ENCODE data around the gene TMOD1.

TMOD1 gene

GRCh38 chr9:97470076-97470475, 31.4 kb upstream of the TMOD1 start:
- no peak overlapping the region for H3K27ac ChIP-seq
- ChIA-PET POLR2A (ENCODE audit: low non-redundant PET) (no interaction called here), CTCF (interaction anchor here (0.6 to 4.9 kb wide), 7 partner anchors 15 to 149 kb away, joined by 3 to 86 read pairs (median 4); no protein-coding TSS in a partner anchor)
- peak; percentile 26 for DNase-seq (ENCODE audit: low spot score)
- no peak; the same call in 1 of the 2 replicates for TF ChIP-seq CTCF (conservative IDR thresholded peaks at IDR 0.05; ENCODE audit: low read depth)

- no peak for DNase-seq (ENCODE audit: low spot score)
- CTCF ChIA-PET = interaction anchor here (1.1 to 3.1 kb wide), 2 partner anchors 125 to 141 kb away, joined by 3 to 28 read pairs; no protein-coding TSS in a partner anchor
- POLR2A ChIA-PET (ENCODE audit: low non-redundant PET) = no interaction called here
- TF ChIP-seq CTCF (conservative IDR thresholded peaks at IDR 0.05; ENCODE audit: low read depth) = no peak
- H3K27ac ChIP-seq = no peak overlapping the region
These were observed 27.7 kb upstream of the TMOD1 start for GRCh38 chr9:97473717-97474116.

- TF ChIP-seq CTCF (conservative IDR thresholded peaks at IDR 0.05; ENCODE audit: low read depth) = no peak
- CTCF ChIA-PET = interaction anchor here (1.1 to 3.1 kb wide), 2 partner anchors 124 to 141 kb away, joined by 3 to 28 read pairs; no protein-coding TSS in a partner anchor
- no peak for DNase-seq (ENCODE audit: low spot score)
- POLR2A ChIA-PET (ENCODE audit: low non-redundant PET) = no interaction called here
- H3K27ac ChIP-seq = no peak overlapping the region
These were observed 27.0 kb upstream of the TMOD1 start for GRCh38 chr9:97474372-97474925.

GRCh38 chr9:97475059-97475458, 26.4 kb upstream of the TMOD1 start:
- no peak for TF ChIP-seq CTCF (conservative IDR thresholded peaks at IDR 0.05; ENCODE audit: low read depth)
- H3K27ac ChIP-seq = no peak overlapping the region
- ChIA-PET CTCF (interaction anchor here (3.1 kb wide), 1 partner anchor 124 kb away, joined by 28 read pairs; no protein-coding TSS in a partner anchor), POLR2A (ENCODE audit: low non-redundant PET) (no interaction called here)
- DNase-seq (ENCODE audit: low spot score) = no peak

GRCh38 chr9:97478301-97478981, 23.0 kb upstream of the TMOD1 start:
- POLR2A ChIA-PET (ENCODE audit: low non-redundant PET) = no interaction called here
- TF ChIP-seq CTCF (conservative IDR thresholded peaks at IDR 0.05; ENCODE audit: low read depth) = no peak
- CTCF ChIA-PET = interaction anchor here (2.0 kb wide), 1 partner anchor 10 kb away, joined by 9 read pairs; no protein-coding TSS in a partner anchor
- H3K27ac ChIP-seq = no peak overlapping the region
- DNase-seq (ENCODE audit: low spot score) = no peak

GRCh38 chr9:97479496-97480159, 21.8 kb upstream of the TMOD1 start:
- ChIA-PET POLR2A (ENCODE audit: low non-redundant PET) (no interaction called here), CTCF (interaction anchor here (0.6 to 2.6 kb wide), 4 partner anchors 12 to 139 kb away, joined by 3 to 9 read pairs (median 5); no protein-coding TSS in a partner anchor)
- DNase-seq (ENCODE audit: low spot score) = no peak
- H3K27ac ChIP-seq = no peak overlapping the region
- no peak for TF ChIP-seq CTCF (conservative IDR thresholded peaks at IDR 0.05; ENCODE audit: low read depth)

Data from RWPE1 (cell line).